ENCODE data around the gene TMED8.

TMED8 gene

GRCh38 chr14:77303417-77304156 is 73.3 kb downstream of the TMED8 start (continued):
- TF ChIP-seq ZNF518A (tag by site-specific recombination; conservative IDR thresholded peaks at IDR 0.05; ENCODE audit: low read depth) (0 out of 2 replicates have a peak, but pooled peaks have one; percentile 18), ATF2 (tag by site-specific recombination; IDR thresholded peaks at IDR 0.05; ENCODE audit: low read depth) (peak; percentile 66), KLF17 (tag by site-specific recombination; IDR thresholded peaks at IDR 0.05) (peak; percentile 92), ZNF184 (tag by site-specific recombination; IDR thresholded peaks at IDR 0.05) (0 out of 2 replicates have a peak, but pooled peaks have one; percentile 64), ZSCAN4 (tag by site-specific recombination; IDR thresholded peaks at IDR 0.05) (no peak), ZNF585B (tag by site-specific recombination; IDR thresholded peaks at IDR 0.05) (no peak), ZNF280C (tag by site-specific recombination; IDR thresholded peaks at IDR 0.05) (no peak), ZEB2 (tag by site-specific recombination; IDR thresholded peaks at IDR 0.05) (peak; percentile 79), ZNF521 (tag by site-specific recombination; IDR thresholded peaks at IDR 0.05) (no peak), ZNF639 (tag by site-specific recombination; IDR thresholded peaks at IDR 0.05) (peak; percentile 55; the same call in 1 of the 2 replicates), ZNF560 (tag by site-specific recombination; IDR thresholded peaks at IDR 0.05; ENCODE audit: borderline replicate concordance) (no peak), ZBTB17 (tag by site-specific recombination; IDR thresholded peaks at IDR 0.05) (peak; percentile 75), ZNF623 (tag by site-specific recombination; IDR thresholded peaks at IDR 0.05) (no peak), SP7 (tag by site-specific recombination; IDR thresholded peaks at IDR 0.05) (peak; percentile 81), KLF8 (tag by site-specific recombination; IDR thresholded peaks at IDR 0.05) (peak; percentile 70), ZNF548 (tag by site-specific recombination; IDR thresholded peaks at IDR 0.05) (no peak), HOXA7 (CRISPR knock-in tag; IDR thresholded peaks at IDR 0.05; ENCODE audit: borderline replicate concordance) (no peak), ZNF140 (tag by site-specific recombination; IDR thresholded peaks at IDR 0.05) (no peak), ZBTB20 (tag by site-specific recombination; IDR thresholded peaks at IDR 0.05) (no peak), ZNF24 (tag by site-specific recombination; IDR thresholded peaks at IDR 0.05) (peak; percentile 82), PRDM6 (tag by site-specific recombination; IDR thresholded peaks at IDR 0.05) (peak; percentile 91), ZBTB10 (tag by site-specific recombination; IDR thresholded peaks at IDR 0.05) (no peak)
